ENCODE data around the gene ANKFN1. TPM values are rescaled to one million over a fixed set of nuclear protein-coding genes. Genes with fewer than 3 reads are reported as not detected.
"Not testable (repeated sequence)": the region's sequence is repeated elsewhere in the genome, so short reads cannot be mapped to it uniquely, and the experiment has no call there.

ANKFN1 gene
- total RNA-seq, 1 donor from 2014 or later: not detected

DNA sequence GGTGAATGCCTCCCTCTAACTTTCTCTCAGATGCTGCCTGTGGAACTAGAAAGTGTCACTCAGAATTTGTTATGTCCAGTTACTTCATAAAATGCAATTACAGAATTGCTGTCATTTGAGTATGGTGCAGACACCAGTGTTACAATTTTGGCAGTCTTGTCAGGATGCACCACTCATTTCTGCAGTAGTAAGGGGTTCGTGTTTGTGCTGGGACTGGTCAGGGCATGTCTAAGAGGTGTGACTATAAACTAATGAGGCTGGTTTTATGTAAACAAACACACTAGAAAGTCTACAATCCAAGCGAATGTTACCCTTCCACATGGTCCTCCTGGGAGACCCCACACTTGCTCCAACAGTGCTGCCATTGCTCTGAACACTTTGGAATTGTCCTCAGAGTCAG lies 206.2 kb downstream of the ANKFN1 start:
- Mint-ChIP-seq H3K27me3 (ENCODE audit: low read depth) (peaks cover 3% of the 10 kb centered on the region), H3K36me3 (ENCODE audit: low read depth) (no peaks in the 10 kb centered on the region), H3K9me3 (no peaks in the 10 kb centered on the region), H3K4me3 (ENCODE audit: low read depth) (no peak overlapping the region), H3K4me1 (ENCODE audit: low read depth) (no peaks in the 10 kb centered on the region), H3K27ac (no peak overlapping the region)
- DNase-seq (ENCODE audit: low spot score): no peak
- intact Hi-C loops (cut with micrococcal nuclease): no loop called here

DNA sequence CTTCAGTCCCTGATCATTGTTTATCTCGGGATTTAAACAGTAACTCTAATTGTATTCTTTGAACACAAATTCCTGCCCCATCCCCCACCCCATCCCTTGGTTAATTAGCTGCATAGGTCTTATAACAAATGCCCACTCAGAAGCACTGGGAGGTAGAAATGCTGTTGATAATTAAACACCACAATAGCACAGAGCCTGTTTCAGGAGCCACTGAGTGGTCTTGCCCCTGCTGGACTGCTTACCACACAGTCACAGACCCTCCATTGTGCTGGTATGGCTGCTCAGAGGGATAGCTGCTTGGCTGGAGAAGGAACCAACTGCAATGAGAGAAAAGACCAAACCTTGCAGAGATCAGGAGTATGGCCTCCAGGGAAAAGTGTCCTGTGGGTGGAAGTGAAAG lies 214.1 kb downstream of the ANKFN1 start:
- no peaks in the 10 kb centered on the region for H3K4me1 Mint-ChIP-seq (ENCODE audit: low read depth)
- no peak overlapping the region for H3K4me3 Mint-ChIP-seq (ENCODE audit: low read depth)
- no peaks in the 10 kb centered on the region for H3K9me3 Mint-ChIP-seq
- DNase-seq (ENCODE audit: low spot score): no peak
- no peak overlapping the region for H3K27ac Mint-ChIP-seq
- H3K27me3 Mint-ChIP-seq (ENCODE audit: low read depth): peaks cover 3% of the 10 kb centered on the region
- intact Hi-C loops (cut with micrococcal nuclease): no loop called here
- H3K36me3 Mint-ChIP-seq (ENCODE audit: low read depth): no peaks in the 10 kb centered on the region

- Mint-ChIP-seq H3K4me3 (ENCODE audit: low read depth) (no peak overlapping the region), H3K36me3 (ENCODE audit: low read depth) (no peaks in the 10 kb centered on the region), H3K9me3 (no peaks in the 10 kb centered on the region), H3K4me1 (ENCODE audit: low read depth) (no peaks in the 10 kb centered on the region), H3K27me3 (ENCODE audit: low read depth) (no peaks in the 10 kb centered on the region), H3K27ac (no peak overlapping the region)
- intact Hi-C loops (cut with micrococcal nuclease): no loop called here
- no peak for DNase-seq (ENCODE audit: low spot score)
Observed at GRCh38 chr17:56373981-56374833, 220.9 kb downstream of the ANKFN1 start.

DNA sequence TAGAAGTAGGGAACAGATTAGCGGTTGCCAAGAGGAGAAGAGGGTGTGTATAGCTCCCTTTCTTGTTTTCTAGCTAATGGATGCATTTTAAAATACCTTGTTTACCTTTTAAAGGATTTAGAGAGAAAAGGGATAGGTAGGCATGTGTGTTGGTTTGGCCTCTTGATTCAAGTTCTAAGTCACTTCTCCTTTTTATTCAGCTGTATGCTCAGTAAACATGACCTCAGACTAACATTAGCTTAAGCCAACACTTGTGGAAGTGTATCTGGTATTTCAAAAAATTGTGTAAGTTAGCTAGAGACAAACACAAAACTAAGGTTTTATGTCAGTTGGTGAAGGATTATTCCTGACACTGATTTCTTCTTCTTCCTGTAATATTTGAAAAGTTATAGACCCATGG lies 236.1 kb downstream of the ANKFN1 start:
- no peaks in the 10 kb centered on the region for H3K9me3 Mint-ChIP-seq

DNA sequence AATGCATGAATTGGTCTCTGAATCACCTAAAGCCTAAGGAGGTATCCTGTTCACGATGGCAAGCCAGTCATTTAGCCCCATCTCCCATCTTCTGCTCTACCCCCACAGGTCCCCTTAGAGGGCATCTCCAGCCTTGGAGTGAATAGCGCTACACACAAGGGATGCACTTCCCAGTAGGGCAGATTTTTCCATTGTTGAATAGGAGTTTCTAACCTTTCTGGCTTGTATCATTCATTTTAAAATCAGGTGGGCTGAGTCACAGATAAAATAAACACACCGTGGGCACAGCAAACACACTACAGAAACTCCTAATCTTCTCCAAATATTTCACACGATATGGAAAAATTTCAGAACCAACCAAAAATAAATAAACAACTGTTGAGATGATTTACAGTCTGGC lies 239.0 kb downstream of the ANKFN1 start:
- intact Hi-C loops (cut with micrococcal nuclease): no loop called here
- Mint-ChIP-seq H3K36me3 (ENCODE audit: low read depth) (no peaks in the 10 kb centered on the region), H3K4me3 (ENCODE audit: low read depth) (no peak overlapping the region)

More for the DNA sequence above, 236.1 kb downstream of the ANKFN1 start:
- intact Hi-C loops (cut with micrococcal nuclease): no loop called here
- H3K4me1 Mint-ChIP-seq (ENCODE audit: low read depth): no peaks in the 10 kb centered on the region
- H3K36me3 Mint-ChIP-seq (ENCODE audit: low read depth): no peaks in the 10 kb centered on the region
- H3K27ac Mint-ChIP-seq: no peak overlapping the region
- no peak for DNase-seq (ENCODE audit: low spot score)
- H3K4me3 Mint-ChIP-seq (ENCODE audit: low read depth): no peak overlapping the region
- no peaks in the 10 kb centered on the region for H3K27me3 Mint-ChIP-seq (ENCODE audit: low read depth)

GRCh38 chr17:56393156-56393555 lies 239.9 kb downstream of the ANKFN1 start:
- no peaks in the 10 kb centered on the region for H3K4me1 Mint-ChIP-seq (ENCODE audit: low read depth)
- intact Hi-C loops (cut with micrococcal nuclease): no loop called here
- DNase-seq (ENCODE audit: low spot score): no peak
- no peak overlapping the region for H3K4me3 Mint-ChIP-seq (ENCODE audit: low read depth)
- H3K36me3 Mint-ChIP-seq (ENCODE audit: low read depth): no peaks in the 10 kb centered on the region
- no peaks in the 10 kb centered on the region for H3K9me3 Mint-ChIP-seq
- H3K27ac Mint-ChIP-seq: no peak overlapping the region
- no peaks in the 10 kb centered on the region for H3K27me3 Mint-ChIP-seq (ENCODE audit: low read depth)

More for the DNA sequence above, 239.0 kb downstream of the ANKFN1 start:
- no peak for DNase-seq (ENCODE audit: low spot score)
- no peaks in the 10 kb centered on the region for H3K27me3 Mint-ChIP-seq (ENCODE audit: low read depth)
- no peaks in the 10 kb centered on the region for H3K4me1 Mint-ChIP-seq (ENCODE audit: low read depth)
- no peaks in the 10 kb centered on the region for H3K9me3 Mint-ChIP-seq
- no peak overlapping the region for H3K27ac Mint-ChIP-seq

GRCh38 chr17:56395787-56396186 lies 242.5 kb downstream of the ANKFN1 start:
- H3K4me3 Mint-ChIP-seq (ENCODE audit: low read depth): no peak overlapping the region
- H3K36me3 Mint-ChIP-seq (ENCODE audit: low read depth): no peaks in the 10 kb centered on the region
- H3K27ac Mint-ChIP-seq: no peak overlapping the region
- DNase-seq (ENCODE audit: low spot score): no peak
- no peaks in the 10 kb centered on the region for H3K27me3 Mint-ChIP-seq (ENCODE audit: low read depth)
- intact Hi-C loops (cut with micrococcal nuclease): no loop called here
- no peaks in the 10 kb centered on the region for H3K4me1 Mint-ChIP-seq (ENCODE audit: low read depth)
- H3K9me3 Mint-ChIP-seq: no peaks in the 10 kb centered on the region

DNA sequence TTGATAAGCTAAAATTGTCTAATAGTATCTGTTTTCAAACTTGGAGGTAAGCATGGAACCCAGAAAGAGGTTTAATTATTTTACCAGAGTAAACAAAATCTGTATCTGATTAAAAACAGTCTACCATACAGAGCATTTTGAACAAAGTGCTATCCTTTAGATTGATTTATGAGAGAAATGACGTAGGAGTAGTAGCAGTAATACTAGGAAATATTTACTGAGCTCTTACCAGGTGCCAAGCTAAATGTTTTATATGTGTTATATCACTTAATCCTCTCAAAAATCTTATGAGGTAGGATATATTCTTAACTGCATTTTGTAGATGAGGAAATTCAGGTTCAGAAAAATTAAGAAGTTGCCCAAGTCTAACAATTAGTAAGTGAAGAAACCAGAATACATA lies 253.8 kb downstream of the ANKFN1 start:
- Mint-ChIP-seq H3K4me1 (ENCODE audit: low read depth) (no peaks in the 10 kb centered on the region), H3K4me3 (ENCODE audit: low read depth) (no peak overlapping the region), H3K36me3 (ENCODE audit: low read depth) (no peaks in the 10 kb centered on the region), H3K9me3 (no peaks in the 10 kb centered on the region), H3K27me3 (ENCODE audit: low read depth) (peaks cover 3% of the 10 kb centered on the region), H3K27ac (no peak overlapping the region)
- intact Hi-C loops (cut with micrococcal nuclease): no loop called here
- no peak for DNase-seq (ENCODE audit: low spot score)

DNA sequence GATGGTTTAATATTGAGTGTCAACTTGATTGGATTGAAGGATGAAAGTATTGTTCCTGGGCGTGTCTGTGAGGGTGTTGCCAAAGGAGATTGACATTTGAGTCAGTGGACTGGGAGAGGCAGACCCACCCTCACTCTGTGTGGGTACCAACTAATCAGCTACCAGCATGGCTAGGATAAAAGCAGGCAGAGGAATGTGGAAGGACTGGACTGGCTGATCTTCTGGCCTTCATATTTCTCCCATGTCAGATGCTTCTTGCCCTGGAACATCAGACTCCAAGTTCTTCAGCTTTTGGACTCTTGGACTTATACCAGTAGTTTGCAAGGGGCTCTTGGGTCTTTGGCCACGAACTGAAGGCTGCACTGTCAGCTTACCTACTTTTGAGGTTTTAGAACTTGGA lies 259.1 kb downstream of the ANKFN1 start:
- H3K4me3 Mint-ChIP-seq (ENCODE audit: low read depth); H3K27ac Mint-ChIP-seq; DNase-seq (ENCODE audit: low spot score); H3K36me3 Mint-ChIP-seq (ENCODE audit: low read depth); intact Hi-C loops (cut with micrococcal nuclease); H3K27me3 Mint-ChIP-seq (ENCODE audit: low read depth); H3K4me1 Mint-ChIP-seq (ENCODE audit: low read depth): not testable (repeated sequence)
- peaks cover 11% of the 10 kb centered on the region for H3K9me3 Mint-ChIP-seq

DNA sequence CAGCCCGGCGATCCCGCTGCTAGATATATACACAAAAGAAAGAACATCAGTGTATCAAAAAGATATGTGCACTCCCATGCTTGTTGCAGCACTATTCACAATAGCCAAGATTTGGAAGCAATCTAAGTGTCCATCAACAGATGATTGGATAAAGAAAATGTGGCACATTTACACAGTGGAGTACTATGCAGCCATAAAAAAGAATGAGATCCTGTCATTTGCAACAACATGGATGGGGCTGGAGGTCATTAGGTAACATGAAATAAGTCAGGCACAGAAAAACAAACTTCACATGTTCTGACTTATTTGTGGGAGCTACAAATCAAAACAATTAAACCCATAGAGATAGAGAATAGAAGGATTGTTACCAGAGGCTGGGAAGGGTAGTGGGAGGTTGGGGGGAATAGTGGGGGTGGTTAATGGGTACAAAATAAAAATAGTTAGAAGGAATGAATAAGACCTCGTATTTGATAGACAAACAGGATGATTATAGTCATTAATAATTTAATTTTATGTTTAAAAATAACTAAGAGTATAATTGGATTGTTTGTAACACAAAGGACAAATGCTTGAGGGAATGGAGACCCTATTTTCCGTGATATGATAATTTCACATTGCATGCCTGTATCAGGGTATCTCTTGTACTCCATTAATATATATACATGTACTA lies 263.5 kb downstream of the ANKFN1 start:
- H3K27me3 Mint-ChIP-seq (ENCODE audit: low read depth): no peaks in the 10 kb centered on the region
- no peaks in the 10 kb centered on the region for H3K36me3 Mint-ChIP-seq (ENCODE audit: low read depth)
- H3K9me3 Mint-ChIP-seq: peaks cover 11% of the 10 kb centered on the region
- H3K4me3 Mint-ChIP-seq (ENCODE audit: low read depth): no peak overlapping the region
- no peak for DNase-seq (ENCODE audit: low spot score)
- H3K4me1 Mint-ChIP-seq (ENCODE audit: low read depth): no peaks in the 10 kb centered on the region
- intact Hi-C loops (cut with micrococcal nuclease): no loop called here
- H3K27ac Mint-ChIP-seq: no peak overlapping the region

DNA sequence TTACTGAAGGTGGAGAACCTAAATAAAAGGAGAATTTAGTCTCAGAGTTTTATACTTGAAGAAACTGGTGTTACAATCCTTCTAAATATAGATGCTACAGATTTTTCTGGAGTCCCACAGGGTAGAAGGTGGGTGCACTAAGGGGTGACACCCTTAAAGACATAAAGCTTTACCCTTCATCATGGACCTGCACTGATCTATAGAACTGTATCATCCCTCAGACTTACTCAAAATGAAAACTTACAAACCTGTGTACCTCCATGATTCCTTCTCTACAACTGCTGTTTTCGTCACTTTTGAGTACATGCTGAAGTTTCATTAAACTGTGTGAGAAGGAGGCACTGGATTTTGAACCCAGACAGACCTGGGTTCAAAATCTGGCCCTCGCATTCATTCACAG lies 270.7 kb downstream of the ANKFN1 start:
- no peak overlapping the region for H3K4me3 Mint-ChIP-seq (ENCODE audit: low read depth)
- H3K36me3 Mint-ChIP-seq (ENCODE audit: low read depth): no peaks in the 10 kb centered on the region
- no peaks in the 10 kb centered on the region for H3K9me3 Mint-ChIP-seq
- intact Hi-C loops (cut with micrococcal nuclease): no loop called here
- DNase-seq (ENCODE audit: low spot score): no peak
- H3K4me1 Mint-ChIP-seq (ENCODE audit: low read depth): peaks cover 4% of the 10 kb centered on the region
- no peak overlapping the region for H3K27ac Mint-ChIP-seq
- H3K27me3 Mint-ChIP-seq (ENCODE audit: low read depth): no peaks in the 10 kb centered on the region

DNA sequence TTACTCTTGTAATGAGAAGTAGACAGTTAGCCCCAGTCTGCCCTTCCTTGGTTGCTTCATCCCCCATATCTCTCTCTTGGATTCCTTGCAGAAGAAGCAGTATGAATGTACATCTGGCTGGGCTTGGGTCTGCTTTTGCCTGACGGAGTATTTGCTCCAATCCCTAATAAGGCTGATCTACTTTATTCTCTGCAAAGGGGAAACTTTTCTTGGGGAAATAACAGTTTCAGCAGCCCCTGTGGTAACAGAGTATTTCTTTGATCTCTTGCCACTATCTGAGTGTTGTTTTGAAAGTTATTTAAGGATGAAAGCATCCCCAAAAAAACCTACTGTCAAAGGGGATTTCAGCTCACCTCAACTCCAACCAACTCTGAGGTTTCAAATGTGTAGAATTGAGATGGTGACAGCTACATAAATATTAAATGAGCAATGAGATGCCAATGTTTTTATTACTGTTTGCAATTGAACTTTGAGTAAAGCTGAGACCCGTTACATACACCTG lies 271.3 kb downstream of the ANKFN1 start:
- no peak overlapping the region for H3K4me3 Mint-ChIP-seq (ENCODE audit: low read depth)
- no peak overlapping the region for H3K27ac Mint-ChIP-seq
- H3K27me3 Mint-ChIP-seq (ENCODE audit: low read depth): no peaks in the 10 kb centered on the region
- intact Hi-C loops (cut with micrococcal nuclease): no loop called here
- H3K9me3 Mint-ChIP-seq: no peaks in the 10 kb centered on the region
- H3K36me3 Mint-ChIP-seq (ENCODE audit: low read depth): no peaks in the 10 kb centered on the region
- no peak for DNase-seq (ENCODE audit: low spot score)
- peaks cover 4% of the 10 kb centered on the region for H3K4me1 Mint-ChIP-seq (ENCODE audit: low read depth)

DNA sequence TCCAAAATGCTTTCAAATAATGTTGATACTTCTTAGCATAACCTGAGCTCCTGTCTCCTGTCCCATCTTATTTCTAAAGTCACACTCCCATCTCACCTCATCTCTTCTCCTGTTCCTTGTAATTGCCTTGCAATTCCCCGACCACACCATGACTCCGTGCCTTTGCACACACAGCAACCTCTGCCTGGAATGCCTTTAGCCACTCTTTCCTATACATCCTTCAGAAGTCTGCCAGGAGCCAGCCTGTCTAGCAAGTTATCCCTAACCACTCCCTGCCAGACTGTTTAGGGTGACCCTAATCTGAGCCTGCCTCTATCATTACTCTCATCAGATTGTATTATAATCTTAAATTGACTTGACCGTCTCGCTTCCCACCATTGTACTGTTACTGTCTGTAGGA lies 272.2 kb downstream of the ANKFN1 start:
- no peak overlapping the region for H3K4me3 Mint-ChIP-seq (ENCODE audit: low read depth)
- DNase-seq (ENCODE audit: low spot score): no peak
- no peaks in the 10 kb centered on the region for H3K9me3 Mint-ChIP-seq
- intact Hi-C loops (cut with micrococcal nuclease): no loop called here
- no peak overlapping the region for H3K27ac Mint-ChIP-seq
- no peaks in the 10 kb centered on the region for H3K27me3 Mint-ChIP-seq (ENCODE audit: low read depth)
- H3K36me3 Mint-ChIP-seq (ENCODE audit: low read depth): no peaks in the 10 kb centered on the region
- H3K4me1 Mint-ChIP-seq (ENCODE audit: low read depth): peaks cover 4% of the 10 kb centered on the region

All from activated T-helper 2 cell treated with anti-CD3 and anti-CD28 coated beads, Interferon-gamma antibody, Interleukin-2, Interleukin-4, amounts not matched to agents 10 μg/mL and 5 μg/mL and 100 μg/mL, durations not matched to agents 14 hours and 24 hours and 36 hours (primary cell).